Measurements from ENCODE around the gene TPPP3.

DNA sequence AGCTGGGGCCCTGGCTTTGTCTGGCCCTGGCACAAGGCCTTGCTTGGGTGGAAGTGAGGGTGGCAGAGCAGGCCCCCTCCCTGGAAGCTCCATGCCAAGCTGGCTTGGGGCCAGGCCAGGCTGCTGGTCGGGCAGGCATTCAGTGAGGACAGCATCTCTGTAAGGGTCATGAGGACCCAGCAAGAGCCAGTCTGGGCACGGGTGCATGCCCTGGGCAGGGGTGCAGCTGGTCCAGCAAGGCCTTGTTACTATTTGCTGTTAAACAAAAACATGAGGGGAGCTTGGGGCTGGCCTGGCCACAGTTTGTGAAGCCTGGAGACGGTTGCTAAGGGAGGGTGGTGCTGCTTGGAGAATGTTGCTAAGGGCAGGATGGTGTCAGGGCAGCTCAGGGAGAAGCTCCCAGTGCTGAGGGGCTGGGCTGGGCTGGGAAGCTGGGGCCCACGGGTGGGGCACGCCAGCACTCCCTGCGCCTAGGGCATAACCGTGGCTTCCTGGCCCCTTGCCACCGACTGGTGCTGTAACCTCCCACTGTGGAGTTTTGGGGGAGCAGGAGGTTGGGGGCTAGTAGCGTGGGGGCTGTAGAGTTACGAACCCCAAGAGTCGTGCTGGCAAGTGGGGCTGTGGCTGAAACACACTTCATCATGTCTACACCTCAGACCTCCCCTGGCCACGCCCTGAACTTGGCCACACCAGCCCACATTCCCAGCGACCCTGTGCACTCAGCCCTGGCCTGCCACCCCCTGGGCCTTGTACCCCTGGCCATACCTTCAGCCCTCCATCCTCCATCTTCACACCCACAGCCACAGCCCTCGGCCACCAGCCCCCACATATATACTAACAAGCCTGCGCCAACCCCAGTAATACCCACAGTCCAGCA is 1.6 kb downstream of the TPPP3 start:
- TF ChIP-seq, protein P1, sequence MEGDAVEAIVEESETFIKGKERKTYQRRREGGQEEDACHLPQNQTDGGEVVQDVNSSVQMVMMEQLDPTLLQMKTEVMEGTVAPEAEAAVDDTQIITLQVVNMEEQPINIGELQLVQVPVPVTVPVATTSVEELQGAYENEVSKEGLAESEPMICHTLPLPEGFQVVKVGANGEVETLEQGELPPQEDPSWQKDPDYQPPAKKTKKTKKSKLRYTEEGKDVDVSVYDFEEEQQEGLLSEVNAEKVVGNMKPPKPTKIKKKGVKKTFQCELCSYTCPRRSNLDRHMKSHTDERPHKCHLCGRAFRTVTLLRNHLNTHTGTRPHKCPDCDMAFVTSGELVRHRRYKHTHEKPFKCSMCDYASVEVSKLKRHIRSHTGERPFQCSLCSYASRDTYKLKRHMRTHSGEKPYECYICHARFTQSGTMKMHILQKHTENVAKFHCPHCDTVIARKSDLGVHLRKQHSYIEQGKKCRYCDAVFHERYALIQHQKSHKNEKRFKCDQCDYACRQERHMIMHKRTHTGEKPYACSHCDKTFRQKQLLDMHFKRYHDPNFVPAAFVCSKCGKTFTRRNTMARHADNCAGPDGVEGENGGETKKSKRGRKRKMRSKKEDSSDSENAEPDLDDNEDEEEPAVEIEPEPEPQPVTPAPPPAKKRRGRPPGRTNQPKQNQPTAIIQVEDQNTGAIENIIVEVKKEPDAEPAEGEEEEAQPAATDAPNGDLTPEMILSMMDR (IDR thresholded peaks at IDR 0.05): no peak
- TF ChIP-seq, protein P2, sequence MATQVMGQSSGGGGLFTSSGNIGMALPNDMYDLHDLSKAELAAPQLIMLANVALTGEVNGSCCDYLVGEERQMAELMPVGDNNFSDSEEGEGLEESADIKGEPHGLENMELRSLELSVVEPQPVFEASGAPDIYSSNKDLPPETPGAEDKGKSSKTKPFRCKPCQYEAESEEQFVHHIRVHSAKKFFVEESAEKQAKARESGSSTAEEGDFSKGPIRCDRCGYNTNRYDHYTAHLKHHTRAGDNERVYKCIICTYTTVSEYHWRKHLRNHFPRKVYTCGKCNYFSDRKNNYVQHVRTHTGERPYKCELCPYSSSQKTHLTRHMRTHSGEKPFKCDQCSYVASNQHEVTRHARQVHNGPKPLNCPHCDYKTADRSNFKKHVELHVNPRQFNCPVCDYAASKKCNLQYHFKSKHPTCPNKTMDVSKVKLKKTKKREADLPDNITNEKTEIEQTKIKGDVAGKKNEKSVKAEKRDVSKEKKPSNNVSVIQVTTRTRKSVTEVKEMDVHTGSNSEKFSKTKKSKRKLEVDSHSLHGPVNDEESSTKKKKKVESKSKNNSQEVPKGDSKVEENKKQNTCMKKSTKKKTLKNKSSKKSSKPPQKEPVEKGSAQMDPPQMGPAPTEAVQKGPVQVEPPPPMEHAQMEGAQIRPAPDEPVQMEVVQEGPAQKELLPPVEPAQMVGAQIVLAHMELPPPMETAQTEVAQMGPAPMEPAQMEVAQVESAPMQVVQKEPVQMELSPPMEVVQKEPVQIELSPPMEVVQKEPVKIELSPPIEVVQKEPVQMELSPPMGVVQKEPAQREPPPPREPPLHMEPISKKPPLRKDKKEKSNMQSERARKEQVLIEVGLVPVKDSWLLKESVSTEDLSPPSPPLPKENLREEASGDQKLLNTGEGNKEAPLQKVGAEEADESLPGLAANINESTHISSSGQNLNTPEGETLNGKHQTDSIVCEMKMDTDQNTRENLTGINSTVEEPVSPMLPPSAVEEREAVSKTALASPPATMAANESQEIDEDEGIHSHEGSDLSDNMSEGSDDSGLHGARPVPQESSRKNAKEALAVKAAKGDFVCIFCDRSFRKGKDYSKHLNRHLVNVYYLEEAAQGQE (IDR thresholded peaks at IDR 0.05; ENCODE audit: insufficient read depth in 1 of 2, low read depth in 2 of 2, low read length in 1 of 2): no peak
